ENCODE measurements around the gene SPATS2.

SPATS2 gene

DNA sequence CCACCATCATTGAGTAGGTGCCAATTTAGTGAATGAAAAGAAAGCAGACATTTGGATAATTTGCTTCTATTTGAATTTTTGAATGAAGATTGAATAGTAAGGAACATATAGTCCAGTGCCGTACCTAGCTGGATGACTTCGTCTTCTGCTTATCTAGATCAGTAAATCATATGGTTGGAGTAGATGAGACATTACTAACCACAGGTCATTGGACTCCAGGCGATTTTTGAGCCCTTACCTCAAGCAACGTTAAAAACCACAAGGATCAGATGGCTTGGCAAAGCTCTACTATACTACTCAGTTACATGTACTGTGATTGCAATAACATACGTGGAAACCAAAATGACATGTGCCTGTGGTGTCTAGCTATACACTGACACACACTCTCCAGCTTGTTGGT lies 1.7 kb upstream of the SPATS2 start:
- H3K27ac ChIP-seq = no peak overlapping the region
- TF ChIP-seq ZFX (IDR thresholded peaks at IDR 0.05) (no peak), CTCF (conservative IDR thresholded peaks at IDR 0.05) (no peak)

DNA sequence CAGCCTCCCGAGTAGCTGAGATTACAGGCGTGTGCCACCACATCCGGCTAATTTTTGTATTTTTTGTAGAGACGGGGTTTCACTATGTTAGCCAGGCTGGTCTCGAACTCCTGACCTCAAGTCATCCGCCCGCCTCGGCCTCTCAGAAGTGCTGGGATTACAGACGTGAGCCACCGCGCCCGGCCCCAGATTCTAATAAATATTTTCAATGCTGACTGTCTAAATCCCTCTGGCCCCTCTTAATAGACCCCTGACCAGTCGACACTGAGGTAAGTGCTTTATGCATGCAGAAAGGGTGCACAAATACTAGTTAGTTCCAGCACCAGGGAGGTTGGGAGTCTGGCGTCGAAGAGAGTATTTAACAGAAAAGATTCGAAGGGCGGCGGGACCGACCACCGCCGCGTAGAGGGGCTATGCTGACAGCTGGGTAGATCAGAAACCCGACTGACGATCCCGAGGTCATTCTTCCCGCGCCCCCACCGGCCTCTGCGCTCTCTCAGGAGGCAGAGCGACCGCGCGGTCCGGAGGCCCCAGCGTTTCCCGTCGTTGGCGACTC lies 1.1 kb upstream of the SPATS2 start:
- TF ChIP-seq ZFX (IDR thresholded peaks at IDR 0.05) (no peak), CTCF (conservative IDR thresholded peaks at IDR 0.05) (no peak)

DNA sequence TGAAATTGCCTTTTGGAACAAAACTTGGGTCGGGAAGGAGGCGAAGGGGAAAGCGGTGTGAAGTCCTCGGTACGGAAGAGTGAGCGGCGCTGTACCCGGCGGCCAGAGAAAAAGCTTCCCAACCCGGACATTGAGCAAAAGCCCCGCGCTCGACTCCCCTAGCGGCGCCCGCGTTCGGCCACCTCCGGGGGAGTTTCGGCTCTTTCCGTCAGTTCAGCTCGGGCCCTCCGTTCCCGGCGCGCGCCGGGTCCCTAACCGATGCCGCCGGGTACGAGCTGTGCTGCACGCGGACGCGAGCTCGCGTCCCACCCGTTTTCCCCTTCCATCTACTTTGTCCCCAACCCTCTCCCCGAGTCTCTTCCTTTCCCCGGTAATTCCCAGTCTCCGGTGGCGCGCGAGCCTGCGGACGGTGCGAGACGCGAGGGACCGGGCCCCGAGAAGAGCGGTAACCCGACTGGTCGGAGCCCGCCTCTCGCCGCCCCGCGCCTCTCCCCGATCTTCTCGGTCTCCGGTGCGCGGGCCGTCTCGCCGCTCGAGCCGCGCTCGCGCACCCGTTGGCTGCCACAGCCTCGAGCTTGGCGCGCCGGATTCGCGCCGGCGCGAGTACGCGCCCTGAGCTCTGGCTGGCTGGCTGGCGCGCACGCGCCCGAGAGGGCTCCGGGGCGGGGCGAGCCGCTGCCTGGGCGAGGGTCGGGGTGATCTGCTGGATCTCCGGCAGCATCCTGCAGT lies 446 bp upstream of the SPATS2 start:
- peak; percentile 56; the same call in 1 of the 2 replicates for TF ChIP-seq ZFX (IDR thresholded peaks at IDR 0.05)
- TF ChIP-seq CTCF (conservative IDR thresholded peaks at IDR 0.05) = peak; percentile 31
- peak overlapping the region; percentile 99 for H3K27ac ChIP-seq

More for the DNA sequence above, 1.1 kb upstream of the SPATS2 start:
- H3K27ac ChIP-seq = peak overlapping the region; percentile 99

- no peak overlapping the region for H3K27ac ChIP-seq
- TF ChIP-seq CTCF (conservative IDR thresholded peaks at IDR 0.05) (no peak), ZFX (IDR thresholded peaks at IDR 0.05) (no peak)
These were observed 958 bp downstream of the SPATS2 start for GRCh38 chr12:49368240-49368600.

- H3K27ac ChIP-seq = peak overlapping the region; percentile 31; the same call in 1 of the 2 replicates
- TF ChIP-seq ZFX (IDR thresholded peaks at IDR 0.05) = no peak
- TF ChIP-seq CTCF (conservative IDR thresholded peaks at IDR 0.05) = no peak; the same call in 1 of the 2 replicates
These were observed 2.3 kb downstream of the SPATS2 start for GRCh38 chr12:49369411-49370145.

- TF ChIP-seq CTCF (conservative IDR thresholded peaks at IDR 0.05) = no peak
- no peak for TF ChIP-seq ZFX (IDR thresholded peaks at IDR 0.05)
- no peak overlapping the region for H3K27ac ChIP-seq
These were observed 3.3 kb downstream of the SPATS2 start for GRCh38 chr12:49370539-49370938.

DNA sequence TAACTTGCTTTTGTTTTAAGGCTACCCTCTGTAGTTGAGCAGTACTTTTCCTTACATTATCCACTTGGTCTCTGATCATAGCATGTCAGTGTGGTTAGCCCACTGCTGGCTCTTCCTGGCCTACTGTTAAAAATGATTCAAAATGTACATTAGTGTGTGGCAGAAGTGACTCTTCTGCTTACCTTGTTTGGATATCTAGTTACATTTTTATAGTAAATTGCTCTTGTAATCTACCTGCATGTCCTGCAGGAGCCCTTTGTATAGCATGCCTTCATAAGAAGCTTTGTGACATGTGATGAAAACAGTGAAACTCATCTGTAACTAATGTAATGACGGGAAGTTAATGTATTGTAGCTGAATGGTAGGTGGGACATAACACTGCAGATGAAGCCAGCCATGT lies 8.1 kb downstream of the SPATS2 start:
- H3K27ac ChIP-seq = no peak overlapping the region
- no peak for TF ChIP-seq ZFX (IDR thresholded peaks at IDR 0.05)
- no peak for TF ChIP-seq CTCF (conservative IDR thresholded peaks at IDR 0.05)

All from C4-2B (cell line).